Mammary microvascular endothelial cell (primary cell): Measurements from ENCODE around the gene DCAF4L1. TPM values are rescaled to one million over a fixed set of nuclear protein-coding genes. Genes with fewer than 3 reads are reported as not detected.

ENCODE experiments used
- total RNA-seq: library from RNA; depleted of rRNA; stranded (reverse); fragments of >200 nt; gene quantifications from 2 replicates; pipeline ENCODE4 v1.2.3, GENCODE V29; 2015

Gene DCAF4L1, protein sequence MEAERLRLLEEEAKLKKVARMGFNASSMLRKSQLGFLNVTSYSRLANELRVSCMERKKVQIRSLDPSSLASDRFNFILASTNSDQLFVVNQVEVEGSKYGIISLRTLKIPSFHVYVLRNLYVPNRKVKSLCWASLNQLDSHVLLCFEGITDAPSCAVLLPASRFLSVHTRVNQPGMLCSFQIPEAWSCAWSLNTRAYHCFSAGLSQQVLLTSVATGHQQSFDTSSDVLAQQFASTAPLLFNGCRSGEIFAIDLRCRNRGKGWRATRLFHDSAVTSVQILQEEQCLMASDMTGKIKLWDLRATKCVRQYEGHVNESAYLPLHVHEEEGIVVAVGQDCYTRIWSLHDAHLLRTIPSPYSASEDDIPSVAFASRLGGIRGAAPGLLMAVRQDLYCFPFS
- total RNA-seq: under 0.01 and 0.30 TPM in 2 replicates

GRCh38 chr4:41981456-41981855, at the start of gene DCAF4L1:
DCAF4L1 (plus strand) TSS chr4:41981756; CDS start chr4:41981793, 37 bp downstream.

DNA sequence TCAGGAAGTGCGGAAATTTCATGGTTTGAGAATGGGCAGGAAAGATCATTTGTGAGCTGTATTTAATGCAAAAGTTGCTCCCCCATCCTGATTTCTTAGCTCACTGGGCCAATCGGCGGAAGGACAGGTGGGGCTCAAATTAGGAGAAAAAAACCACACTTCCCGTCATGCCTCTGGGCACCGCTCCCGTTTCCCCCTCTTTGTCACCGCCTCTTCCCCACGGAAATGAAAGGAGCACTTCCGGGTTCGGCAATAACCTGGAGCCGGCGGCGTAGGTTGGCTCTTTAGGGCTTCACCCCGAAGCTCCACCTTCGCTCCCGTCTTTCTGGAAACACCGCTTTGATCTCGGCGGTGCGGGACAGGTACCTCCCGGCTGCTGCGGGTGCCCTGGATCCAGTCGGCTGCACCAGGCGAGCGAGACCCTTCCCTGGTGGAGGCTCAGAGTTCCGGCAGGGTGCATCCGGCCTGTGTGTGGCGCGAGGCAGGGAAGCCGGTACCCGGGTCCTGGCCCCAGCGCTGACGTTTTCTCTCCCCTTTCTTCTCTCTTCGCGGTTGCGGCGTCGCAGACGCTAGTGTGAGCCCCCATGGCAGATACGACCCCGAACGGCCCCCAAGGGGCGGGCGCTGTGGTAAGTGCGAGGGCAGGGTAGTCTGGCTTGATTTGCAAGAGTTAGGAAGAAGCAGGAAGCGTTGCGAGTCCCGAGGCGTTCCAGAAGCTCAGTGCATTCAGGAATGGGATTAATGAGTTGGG, 46.5 kb upstream of the DCAF4L1 start, which contains the start of gene TMEM33:
Gene TMEM33 (plus strand): TSS at position 529 of the 751 bp plus-strand sequence. CDS start 56 bp downstream, at position 585.

GRCh38 chr4:41990365-41991111, 9.0 kb downstream of the DCAF4L1 start, which contains the start of gene SLC30A9:
SLC30A9 (plus strand) TSS chr4:41990530; CDS start chr4:41990652, 122 bp downstream.

Other genes with a start within 250 kb of the DCAF4L1 start
- not detected in 2 replicates for gene PHOX2B, start 233.0 kb upstream of the DCAF4L1 start, total RNA-seq
- gene TMEM33, start 46.3 kb upstream of the DCAF4L1 start, total RNA-seq: 47.4 and 54.5 TPM in 2 replicates
- gene SLC30A9, start 8.8 kb downstream of the DCAF4L1 start, total RNA-seq: 38.5 and 47.8 TPM in 2 replicates
- 0.05 and 0.27 TPM in 2 replicates for gene BEND4, start 170.9 kb downstream of the DCAF4L1 start, total RNA-seq